Measurements from ENCODE around the gene MROH2A.
A peak's percentile ranks its signal among the peaks of the same experiment; 100 is the strongest.

MROH2A gene

DNA sequence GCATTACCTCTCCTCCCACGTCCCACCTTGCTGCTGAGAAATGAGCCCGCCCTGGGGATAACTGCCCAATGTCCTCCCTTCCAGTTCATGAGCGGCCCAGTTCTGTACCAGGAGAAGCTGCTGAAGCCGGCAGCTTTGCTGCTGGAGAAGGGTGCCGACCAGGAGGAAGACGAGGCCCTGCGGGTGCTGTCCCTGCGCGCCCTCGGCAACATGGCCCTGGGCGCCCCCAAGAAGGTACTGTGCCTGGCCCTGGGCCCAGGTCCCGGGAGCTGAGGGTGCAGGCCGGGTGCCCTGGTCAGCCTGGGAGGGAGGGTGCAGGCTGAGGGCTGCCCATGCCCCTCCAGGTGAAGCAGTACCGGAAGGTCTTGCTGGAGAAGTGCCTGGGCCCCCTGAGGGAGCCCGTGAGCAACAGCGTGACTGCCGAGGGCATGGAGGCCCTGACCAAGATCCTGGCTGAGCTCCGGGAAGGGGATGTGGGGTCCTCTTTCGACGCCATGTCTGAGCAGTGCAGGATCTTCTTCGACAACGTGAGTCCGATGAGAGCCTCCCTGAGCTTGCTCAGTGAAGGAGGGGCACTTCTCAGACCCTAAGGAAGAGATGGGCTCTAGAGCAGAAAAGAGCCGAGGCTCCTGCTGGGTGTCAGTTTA is 50.5 kb downstream of the MROH2A start:
- no peak overlapping the region for H3K4me3 ChIP-seq (ENCODE audit: low read length)
- no peak for DNase-seq (ENCODE audit: low read depth)
- TF ChIP-seq CTCF (conservative IDR thresholded peaks at IDR 0.05; ENCODE audit: low read length) = no peak

- no peak for DNase-seq (ENCODE audit: low read depth)
- TF ChIP-seq CTCF (conservative IDR thresholded peaks at IDR 0.05; ENCODE audit: low read length) = no peak
These were observed 51.3 kb downstream of the MROH2A start for GRCh38 chr2:233829193-233830110.

DNA sequence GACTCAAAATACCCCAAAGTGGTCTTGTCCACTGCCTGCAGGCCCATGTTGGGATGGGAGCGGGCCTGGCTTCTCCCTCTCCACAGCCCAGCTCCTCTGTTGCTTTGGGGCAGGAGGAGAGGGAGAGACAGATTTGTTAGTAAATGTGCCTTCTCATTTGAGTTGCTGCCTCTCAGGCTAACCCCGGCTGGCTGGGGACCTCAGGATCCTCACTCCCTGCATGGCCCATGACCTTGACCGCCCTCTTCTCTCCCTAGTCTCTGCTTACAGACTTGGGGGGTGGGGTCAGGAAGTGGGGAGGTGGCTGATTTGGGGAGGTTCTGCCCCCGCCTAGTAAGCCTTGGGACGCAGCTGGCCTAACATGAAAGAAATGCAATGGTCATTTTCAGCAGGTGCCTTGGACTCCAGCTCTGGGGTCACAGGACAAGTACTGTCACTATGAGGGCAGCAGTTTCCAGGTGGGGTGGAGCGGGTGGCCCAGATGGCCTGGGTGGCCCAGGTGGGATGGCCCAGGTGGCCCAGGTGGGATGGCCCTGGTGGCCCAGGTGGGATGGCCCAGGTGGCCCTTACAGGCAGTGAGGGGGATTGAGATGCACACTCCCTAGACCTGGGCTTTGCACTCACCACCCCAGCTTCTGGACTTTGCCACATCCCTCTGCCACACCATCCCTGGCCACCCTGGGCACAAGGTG is 52.1 kb downstream of the MROH2A start:
- no peak for TF ChIP-seq CTCF (conservative IDR thresholded peaks at IDR 0.05; ENCODE audit: low read length)
- DNase-seq (ENCODE audit: low read depth) = no peak

More at GRCh38 chr2:233829193-233830110, 51.3 kb downstream of the MROH2A start:
- H3K4me3 ChIP-seq (ENCODE audit: low read length) = no peak overlapping the region

DNA sequence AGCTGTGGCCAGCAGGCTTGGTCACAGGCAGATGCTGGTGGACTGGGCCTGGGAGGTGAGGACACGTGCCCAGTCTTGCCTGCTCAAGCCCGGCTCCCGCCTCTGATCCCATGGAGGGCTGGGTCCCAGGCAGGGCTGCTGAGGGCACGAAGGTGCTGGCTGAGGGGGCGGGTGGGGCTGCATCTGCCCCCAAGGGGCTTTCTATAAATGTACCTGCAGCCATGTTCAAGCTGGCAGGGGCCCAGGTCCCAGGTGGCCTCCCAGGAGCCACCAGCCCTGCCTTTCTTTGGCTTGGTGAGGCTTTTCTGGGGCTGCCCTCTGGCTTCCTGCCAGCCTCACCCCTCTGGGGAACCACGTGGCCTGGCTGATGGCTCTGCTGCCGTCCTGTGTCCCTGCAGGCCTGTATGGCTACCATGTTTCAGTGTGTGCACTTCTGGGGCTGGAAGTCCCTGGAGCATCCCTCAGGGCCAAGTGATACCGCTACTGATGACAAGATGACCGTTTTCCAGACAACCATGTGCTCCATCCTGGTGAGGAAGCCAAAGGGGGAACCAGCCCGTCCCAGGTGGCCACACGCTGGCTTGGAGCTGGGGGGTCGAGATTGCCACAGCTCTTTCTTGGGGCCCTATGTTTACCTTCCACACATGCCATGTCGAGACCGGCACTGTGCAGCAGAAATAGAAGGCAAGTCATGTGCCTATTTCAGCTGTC is 53.0 kb downstream of the MROH2A start:
- H3K4me3 ChIP-seq (ENCODE audit: low read length) = no peak overlapping the region
- DNase-seq (ENCODE audit: low read depth) = no peak
- no peak for TF ChIP-seq CTCF (conservative IDR thresholded peaks at IDR 0.05; ENCODE audit: low read length)

More for the DNA sequence above, 52.1 kb downstream of the MROH2A start:
- H3K4me3 ChIP-seq (ENCODE audit: low read length) = no peak overlapping the region

DNA sequence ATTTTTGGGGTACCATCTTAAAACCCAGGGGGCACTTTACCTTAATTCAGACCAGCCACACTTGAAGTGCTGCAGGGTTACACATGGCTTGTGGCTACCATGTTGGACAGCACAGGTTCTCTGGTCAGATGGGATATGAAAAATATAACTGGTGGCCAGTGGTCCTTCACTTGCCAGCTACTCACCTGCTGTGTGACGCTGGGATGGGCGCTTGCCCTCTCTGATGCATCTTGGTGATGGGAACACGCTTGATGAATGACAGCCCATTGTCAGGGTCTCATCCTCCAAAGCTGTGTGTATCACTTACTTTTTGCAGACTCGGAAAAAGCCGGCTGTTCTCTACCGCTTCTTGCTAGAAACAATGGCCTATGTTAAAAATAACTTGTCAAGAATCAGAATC is 53.7 kb downstream of the MROH2A start:
- TF ChIP-seq CTCF (conservative IDR thresholded peaks at IDR 0.05; ENCODE audit: low read length) = no peak
- H3K4me3 ChIP-seq (ENCODE audit: low read length) = no peak overlapping the region
- no peak for DNase-seq (ENCODE audit: low read depth)

DNA sequence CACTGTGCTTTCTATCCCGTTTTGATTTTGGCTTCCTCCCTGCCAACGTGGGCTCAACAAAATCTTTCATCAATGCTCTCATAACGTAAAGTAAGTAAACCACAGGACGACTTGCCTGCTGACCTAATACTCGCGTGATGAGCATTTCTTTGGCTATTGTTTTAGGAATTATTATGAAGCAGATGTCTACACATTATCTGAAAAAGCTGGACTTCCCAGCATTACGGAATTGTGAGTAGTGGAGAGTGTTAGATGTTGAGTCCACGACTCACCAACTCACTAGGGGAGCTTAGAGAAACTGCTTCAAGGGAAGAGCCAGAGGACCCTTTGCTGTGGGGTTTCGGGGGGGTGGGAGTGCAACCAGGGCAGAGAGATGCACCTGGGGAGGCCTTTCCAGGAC is 54.3 kb downstream of the MROH2A start:
- DNase-seq (ENCODE audit: low read depth) = peak; percentile 15
- no peak overlapping the region for H3K4me3 ChIP-seq (ENCODE audit: low read length)
- TF ChIP-seq CTCF (conservative IDR thresholded peaks at IDR 0.05; ENCODE audit: low read length) = no peak

Measured in AG10803 (cell line).